ENCODE data around the gene PLXNA4.

GRCh38 chr7:132499065-132499464 lies 77.2 kb downstream of the PLXNA4 start:
- TF ChIP-seq CTCF (IDR thresholded peaks at IDR 0.05; ENCODE audit: insufficient read depth, low read depth, low read length): no peak
- no peak for TF ChIP-seq EZH2 (IDR thresholded peaks at IDR 0.05; ENCODE audit: insufficient read depth, low read length)

Data from astrocyte (in vitro differentiated cells and primary cell).